Measurements from ENCODE around the gene LDLRAD3. TPM values are rescaled to one million over a fixed set of nuclear protein-coding genes. Genes with fewer than 3 reads are reported as not detected.

Gene LDLRAD3
- total RNA-seq, 2 donors from 2014 or later, result 30.8 to 42.5 TPM

DNA sequence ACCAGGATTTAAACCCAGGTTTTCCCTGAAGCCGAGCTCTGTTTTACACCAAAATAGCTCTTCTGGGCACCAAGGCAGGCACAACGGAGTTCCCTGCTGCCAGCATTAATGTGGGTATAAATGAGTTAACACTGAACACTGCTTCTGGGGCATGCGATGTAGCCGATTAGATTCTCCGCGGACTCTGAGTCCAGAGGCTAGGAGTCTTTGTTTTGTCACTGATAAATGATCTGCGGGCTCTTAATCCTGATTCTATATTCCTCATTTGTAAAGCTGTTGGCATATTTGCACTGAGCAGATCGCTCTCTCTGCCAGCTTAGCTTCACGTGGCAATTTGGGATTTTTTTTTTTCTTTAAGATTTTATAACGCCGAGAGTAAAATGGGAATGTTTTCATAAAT lies 16.8 kb upstream of the LDLRAD3 start:
- Histone ChIP-seq H3K9me3 (no peaks in the 10 kb centered on the region), H3K4me3 (peak overlapping the region in 1 of 2 donors; percentile 4), H3K27ac (peak overlapping the region; percentile 26 to 44), H3K27me3 (replicated peaks; ENCODE audit: insufficient read depth) (no peaks in the 10 kb centered on the region), H3K36me3 (no peaks in the 10 kb centered on the region), H3K4me1 (replicated peaks) (peaks cover 5% of the 10 kb centered on the region)
- intact Hi-C loops (cut with DNase I), result no loop called here
- DNase-seq (ENCODE audit: low spot score), result no peak
- WGBS, result 19% methylated on average over 11 of the region's 11 CpGs
- TF ChIP-seq POLR2AphosphoS5 (IDR thresholded peaks at IDR 0.05) (no peak), POLR2A (IDR thresholded peaks at IDR 0.05) (no peak)
- TF ChIP-seq, protein P1, sequence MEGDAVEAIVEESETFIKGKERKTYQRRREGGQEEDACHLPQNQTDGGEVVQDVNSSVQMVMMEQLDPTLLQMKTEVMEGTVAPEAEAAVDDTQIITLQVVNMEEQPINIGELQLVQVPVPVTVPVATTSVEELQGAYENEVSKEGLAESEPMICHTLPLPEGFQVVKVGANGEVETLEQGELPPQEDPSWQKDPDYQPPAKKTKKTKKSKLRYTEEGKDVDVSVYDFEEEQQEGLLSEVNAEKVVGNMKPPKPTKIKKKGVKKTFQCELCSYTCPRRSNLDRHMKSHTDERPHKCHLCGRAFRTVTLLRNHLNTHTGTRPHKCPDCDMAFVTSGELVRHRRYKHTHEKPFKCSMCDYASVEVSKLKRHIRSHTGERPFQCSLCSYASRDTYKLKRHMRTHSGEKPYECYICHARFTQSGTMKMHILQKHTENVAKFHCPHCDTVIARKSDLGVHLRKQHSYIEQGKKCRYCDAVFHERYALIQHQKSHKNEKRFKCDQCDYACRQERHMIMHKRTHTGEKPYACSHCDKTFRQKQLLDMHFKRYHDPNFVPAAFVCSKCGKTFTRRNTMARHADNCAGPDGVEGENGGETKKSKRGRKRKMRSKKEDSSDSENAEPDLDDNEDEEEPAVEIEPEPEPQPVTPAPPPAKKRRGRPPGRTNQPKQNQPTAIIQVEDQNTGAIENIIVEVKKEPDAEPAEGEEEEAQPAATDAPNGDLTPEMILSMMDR (IDR thresholded peaks at IDR 0.05), result no peak

- TF ChIP-seq, protein P1 (IDR thresholded peaks at IDR 0.05), result peak in 2 of 4 experiments; percentile 10 to 20
- TF ChIP-seq POLR2A (IDR thresholded peaks at IDR 0.05) (no peak), POLR2AphosphoS5 (IDR thresholded peaks at IDR 0.05) (peak; percentile 89)
- peak overlapping the region in 1 of 2 donors; percentile 4 for H3K4me3 ChIP-seq
- 24% methylated on average over 10 of the region's 10 CpGs for WGBS
- intact Hi-C loops (cut with DNase I), result no loop called here
- H3K27me3 ChIP-seq (replicated peaks; ENCODE audit: insufficient read depth), result no peaks in the 10 kb centered on the region
- no peaks in the 10 kb centered on the region for H3K36me3 ChIP-seq
- H3K9me3 ChIP-seq, result no peaks in the 10 kb centered on the region
- peak; percentile 92 for DNase-seq (ENCODE audit: low spot score)
- peaks cover 5% of the 10 kb centered on the region for H3K4me1 ChIP-seq (replicated peaks)
- peak overlapping the region; percentile 26 to 44 for H3K27ac ChIP-seq
Measured at GRCh38 chr11:35927682-35928081, 16.2 kb upstream of the LDLRAD3 start.

GRCh38 chr11:35928688-35929395 lies 15.0 kb upstream of the LDLRAD3 start:
- Histone ChIP-seq H3K27me3 (replicated peaks; ENCODE audit: insufficient read depth) (no peaks in the 10 kb centered on the region), H3K4me3 (no peak overlapping the region), H3K9me3 (no peaks in the 10 kb centered on the region), H3K36me3 (no peaks in the 10 kb centered on the region), H3K4me1 (replicated peaks) (peaks cover 5% of the 10 kb centered on the region), H3K27ac (no peak overlapping the region)
- no peak for DNase-seq (ENCODE audit: low spot score)
- WGBS, result 97% methylated on average over 8 of the region's 8 CpGs
- TF ChIP-seq POLR2AphosphoS5 (IDR thresholded peaks at IDR 0.05) (no peak), POLR2A (IDR thresholded peaks at IDR 0.05) (no peak)
- TF ChIP-seq, protein P1 (IDR thresholded peaks at IDR 0.05), result no peak
- intact Hi-C loops (cut with DNase I), result no loop called here

DNA sequence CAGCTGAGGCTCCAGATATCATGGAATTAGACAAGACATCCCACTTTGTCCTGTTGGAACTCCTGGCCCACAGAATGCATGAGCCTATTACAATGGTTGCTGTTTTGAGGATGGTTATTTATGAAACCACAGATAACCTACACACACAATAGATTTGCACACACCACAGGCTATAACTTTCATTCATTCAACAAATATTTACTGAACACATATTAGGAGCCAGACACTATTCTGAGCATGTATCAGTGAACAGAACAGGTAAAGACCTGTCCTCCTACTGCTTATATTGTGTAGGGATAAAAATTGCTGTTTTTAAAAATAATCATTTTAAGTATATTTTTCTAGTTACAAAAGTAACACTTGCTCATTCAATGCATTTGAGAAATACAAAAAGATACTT lies 13.4 kb upstream of the LDLRAD3 start:
- intact Hi-C loops (cut with DNase I), result no loop called here

More for the DNA sequence above, 13.4 kb upstream of the LDLRAD3 start:
- Histone ChIP-seq H3K27ac (no peak overlapping the region), H3K27me3 (replicated peaks; ENCODE audit: insufficient read depth) (no peaks in the 10 kb centered on the region), H3K36me3 (no peaks in the 10 kb centered on the region), H3K4me1 (replicated peaks) (peaks cover 5% of the 10 kb centered on the region), H3K9me3 (no peaks in the 10 kb centered on the region), H3K4me3 (no peak overlapping the region)
- TF ChIP-seq, protein P1 (IDR thresholded peaks at IDR 0.05), result no peak
- TF ChIP-seq POLR2A (IDR thresholded peaks at IDR 0.05), result no peak
- no peak for TF ChIP-seq POLR2AphosphoS5 (IDR thresholded peaks at IDR 0.05)
- DNase-seq (ENCODE audit: low spot score), result no peak

Measured in prostate gland (tissue), 2 donors.